Activated CD4-positive, alpha-beta T cell treated with anti-CD3 and anti-CD28 coated beads for 1 hour (primary cell): ENCODE data around the gene OR4M1.
"Not testable (repeated sequence)": the region's sequence is repeated elsewhere in the genome, so short reads cannot be mapped to it uniquely, and the experiment has no call there.

Experiments
- DNase-seq: peaks from one replicate; pipeline ENCODE4 v3.0.0-alpha.2; 2020

OR4M1 gene

GRCh38 chr14:19823765-19824164 is 50.5 kb downstream of the OR4M1 start:
- DNase-seq: no peak

GRCh38 chr14:19827626-19828244 is 54.4 kb downstream of the OR4M1 start:
- DNase-seq: not testable (repeated sequence)

- no peak for DNase-seq
Observed at GRCh38 chr14:19828314-19828713, 55.0 kb downstream of the OR4M1 start.
